GM21723 (cell line): ENCODE results near the gene RGS13.
"Not testable (repeated sequence)": the region's sequence is repeated elsewhere in the genome, so short reads cannot be mapped to it uniquely, and the experiment has no call there.

ENCODE experiments used
- ATAC-seq: cut with Tn5 transposase; IDR thresholded peaks from one replicate; pipeline ENCODE4 v1.9.1; 2021; ENCODE audit warnings: mild to moderate bottlenecking, moderate library complexity; ENCODE audit not compliant: unreplicated experiment

The RGS13 gene

GRCh38 chr1:192675716-192676115 is 39.8 kb downstream of the RGS13 start:
- ATAC-seq: no peak

- ATAC-seq: no peak
These were observed 42.2 kb downstream of the RGS13 start for GRCh38 chr1:192678099-192678498.

- no peak for ATAC-seq
These were observed 46.4 kb downstream of the RGS13 start for GRCh38 chr1:192682335-192682734.

GRCh38 chr1:192683081-192683480 is 47.1 kb downstream of the RGS13 start:
- ATAC-seq: not testable (repeated sequence)

GRCh38 chr1:192689459-192689858 is 53.5 kb downstream of the RGS13 start:
- ATAC-seq: no peak

- no peak for ATAC-seq
These were observed 55.1 kb downstream of the RGS13 start for GRCh38 chr1:192691041-192691440.

- no peak for ATAC-seq
These were observed 60.1 kb downstream of the RGS13 start for GRCh38 chr1:192696082-192696481.

GRCh38 chr1:192697771-192698170 is 61.8 kb downstream of the RGS13 start:
- ATAC-seq: no peak

- ATAC-seq: no peak
These were observed 62.8 kb downstream of the RGS13 start for GRCh38 chr1:192698731-192699130.

- ATAC-seq: no peak
These were observed 64.9 kb downstream of the RGS13 start for GRCh38 chr1:192700834-192701271.

- no peak for ATAC-seq
These were observed 66.4 kb downstream of the RGS13 start for GRCh38 chr1:192702212-192702902.

- ATAC-seq: peak; percentile 91
These were observed 67.6 kb downstream of the RGS13 start for GRCh38 chr1:192703283-192704206.

- no peak for ATAC-seq
These were observed 69.6 kb downstream of the RGS13 start for GRCh38 chr1:192705510-192705909.

GRCh38 chr1:192706936-192707335 is 71.0 kb downstream of the RGS13 start:
- no peak for ATAC-seq

- no peak for ATAC-seq
These were observed 72.1 kb downstream of the RGS13 start for GRCh38 chr1:192707978-192708547.

GRCh38 chr1:192709544-192709943 is 73.6 kb downstream of the RGS13 start:
- ATAC-seq: no peak
